Thyroid gland (tissue), 4 donors: ENCODE results near the gene COX11. TPM values are rescaled to one million over a fixed set of nuclear protein-coding genes. Genes with fewer than 3 reads are reported as not detected.

Experiments
- DNase-seq, 2 donors: peaks; one replicate each; pipeline ENCODE4 v3.0.0-alpha.2; 2019
- H3K27ac ChIP-seq, 3 donors: fragments of 200-600 bp; sonication (generic); 1 replicate in 2 of 3; 2 replicates in 1 of 3; pipeline ENCODE4 v1.5.1; 2016 to 2019; ENCODE audit warnings: mild to moderate bottlenecking in 1 of 3, moderate library complexity in 1 of 3
- H3K27me3 ChIP-seq: fragments of 200-600 bp; sonication (generic); one replicate; pipeline ENCODE4 v1.5.1; 2019
- H3K36me3 ChIP-seq, 2 donors: fragments of 200-600 bp; sonication (generic); one replicate each; pipeline ENCODE4 v1.5.1; 2016 to 2019
- H3K4me1 ChIP-seq, 2 donors: fragments of 200-600 bp; sonication (generic); one replicate each; pipeline ENCODE4 v1.5.1; 2017 to 2019
- H3K4me3 ChIP-seq, 3 donors: fragments of 200-600 bp; sonication (generic); replicated peaks in 1 of 3; 1 replicate in 2 of 3; 2 replicates in 1 of 3; pipeline ENCODE4 v1.5.1; 2016; ENCODE audit warnings: mild to moderate bottlenecking in 1 of 3
- H3K9me3 ChIP-seq: fragments of 200-600 bp; sonication (generic); one replicate; pipeline ENCODE4 v1.5.1; 2017
- CTCF ChIP-seq, 6 experiments: fragments of 200-600 bp in 3 of 6; fragments of 450-650 bp in 3 of 6; sonication (generic) in 3 of 6; IDR thresholded peaks; one replicate each; pipeline ENCODE4 v1.5.1; 2016 to 2019; ENCODE audit warnings: antibody characterized with exemption in 6 of 6, mild to moderate bottlenecking in 2 of 6, inconsistent platforms in 1 of 6, moderate library complexity in 1 of 6
- POLR2A ChIP-seq, 2 donors: fragments of 450-650 bp; IDR thresholded peaks; one replicate each; pipeline ENCODE4 v1.6.1; 2017; ENCODE audit warnings: antibody characterized with exemption in 2 of 2, mild to moderate bottlenecking in 2 of 2, moderate library complexity in 1 of 2
- WGBS, 2 donors: methylation state at CpG; one replicate each; pipeline ENCODE4 v1.1.5; 2017; 5-methylcytosine and 5-hydroxymethylcytosine counted together
- intact Hi-C: fragments of 100-400 bp; cut with DNase I; formaldehyde crosslinking; loops from one replicate; pipeline ENCODE4 v1.15.1; 2023
- total RNA-seq, 4 donors: library from RNA; depleted of rRNA; stranded (reverse); fragments of >200 nt; gene quantifications; one replicate each; pipeline ENCODE4 v1.2.3, GENCODE V29; 2016

Gene COX11
- total RNA-seq, 4 donors from 2014 or later, result 51.5 to 75.3 (median 66.0) TPM

GRCh38 chr17:54941285-54941684, 27.2 kb downstream of the COX11 start:
- intact Hi-C loops, result no loop called here
- WGBS, 2 donors, result 87 to 96% methylated on average over 1 of the region's 1 CpG
- H3K36me3 ChIP-seq, result peaks cover 10 to 15% of the 10 kb centered on the region in 2 donors
- no peaks in the 10 kb centered on the region for H3K27me3 ChIP-seq
- DNase-seq, result no peak
- no peaks in the 10 kb centered on the region for H3K4me1 ChIP-seq
- H3K9me3 ChIP-seq, result no peaks in the 10 kb centered on the region
- TF ChIP-seq POLR2A (IDR thresholded peaks at IDR 0.05) (no peak), CTCF (IDR thresholded peaks at IDR 0.05) (no peak)
- H3K27ac ChIP-seq, result no peak overlapping the region
- H3K4me3 ChIP-seq, result no peak overlapping the region

GRCh38 chr17:54937426-54937825, 31.0 kb downstream of the COX11 start:
- no peak for TF ChIP-seq CTCF (IDR thresholded peaks at IDR 0.05)
- peaks cover 16 to 30% of the 10 kb centered on the region in 2 donors for H3K36me3 ChIP-seq
- intact Hi-C loops, result no loop called here
- no peaks in the 10 kb centered on the region for H3K27me3 ChIP-seq
- no peaks in the 10 kb centered on the region for H3K9me3 ChIP-seq
- no peak overlapping the region for H3K27ac ChIP-seq
- no peak for DNase-seq
- H3K4me3 ChIP-seq, result no peak overlapping the region
- H3K4me1 ChIP-seq, result no peaks in the 10 kb centered on the region
- whole genome bisulfite sequencing, 2 donors, result 96 to 97% methylated on average over 1 of the region's 1 CpG

- Histone ChIP-seq H3K4me1 (no peaks in the 10 kb centered on the region), H3K27me3 (no peaks in the 10 kb centered on the region), H3K9me3 (no peaks in the 10 kb centered on the region), H3K4me3 (no peak overlapping the region), H3K27ac (no peak overlapping the region), H3K36me3 (peaks cover 16 to 31% of the 10 kb centered on the region in 2 donors)
- intact Hi-C loops, result no loop called here
- no peak for DNase-seq
- WGBS, 2 donors, result 74 to 81% methylated on average over 5 of the region's 5 CpGs
- TF ChIP-seq POLR2A (IDR thresholded peaks at IDR 0.05) (no peak), CTCF (IDR thresholded peaks at IDR 0.05) (no peak)
Observed at GRCh38 chr17:54937018-54937417, 31.4 kb downstream of the COX11 start.

GRCh38 chr17:54935471-54935870, 33.0 kb downstream of the COX11 start:
- 93 to 96% methylated on average over 5 of the region's 5 CpGs for WGBS, 2 donors

GRCh38 chr17:54933921-54934320, 34.5 kb downstream of the COX11 start:
- Histone ChIP-seq H3K27ac (no peak overlapping the region), H3K36me3 (peaks cover 14 to 32% of the 10 kb centered on the region in 2 donors), H3K4me3 (no peak overlapping the region), H3K27me3 (no peaks in the 10 kb centered on the region), H3K4me1 (no peaks in the 10 kb centered on the region), H3K9me3 (no peaks in the 10 kb centered on the region)
- TF ChIP-seq CTCF (IDR thresholded peaks at IDR 0.05) (no peak), POLR2A (IDR thresholded peaks at IDR 0.05) (no peak)
- WGBS, 2 donors, result 88 to 95% methylated on average over 3 of the region's 3 CpGs
- DNase-seq, result no peak
- intact Hi-C loops, result no loop called here

More at GRCh38 chr17:54935471-54935870, 33.0 kb downstream of the COX11 start:
- DNase-seq, result no peak
- Histone ChIP-seq H3K27ac (no peak overlapping the region), H3K27me3 (no peaks in the 10 kb centered on the region), H3K4me1 (no peaks in the 10 kb centered on the region), H3K36me3 (peaks cover 21 to 32% of the 10 kb centered on the region in 2 donors), H3K9me3 (no peaks in the 10 kb centered on the region), H3K4me3 (no peak overlapping the region)
- TF ChIP-seq CTCF (IDR thresholded peaks at IDR 0.05) (no peak), POLR2A (IDR thresholded peaks at IDR 0.05) (no peak)
- intact Hi-C loops, result no loop called here
